Measurements from ENCODE around the gene SDHA.

DNA sequence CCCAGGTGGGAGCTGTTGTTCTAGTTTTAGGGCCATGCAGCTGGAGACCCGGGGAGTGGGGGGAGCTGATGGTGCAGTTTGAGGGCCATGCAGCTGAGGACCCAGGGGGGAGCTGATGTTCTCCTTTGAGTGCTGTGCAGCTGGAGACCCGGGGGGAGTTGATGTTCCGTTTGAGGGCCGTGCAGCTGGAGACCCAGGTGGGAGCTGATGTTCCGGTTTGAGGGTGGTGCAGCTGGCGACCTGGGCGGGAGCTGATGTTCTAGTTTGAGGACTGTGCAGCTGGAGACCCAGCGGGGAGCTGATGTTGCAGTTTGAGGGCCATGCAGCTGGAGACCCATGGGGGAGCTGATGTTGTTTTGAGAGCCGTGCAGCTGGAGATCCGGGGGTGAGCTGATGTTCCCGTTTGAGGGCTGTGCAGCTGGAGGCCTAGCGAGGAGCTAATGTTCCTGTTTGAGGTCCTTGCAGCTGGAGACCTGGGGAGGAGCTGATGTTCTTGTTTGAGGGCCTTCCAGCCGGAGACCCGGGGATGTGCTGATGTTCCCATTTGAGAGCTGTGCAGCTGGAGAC is 68.0 kb downstream of the SDHA start:
- TF ChIP-seq, protein P1, sequence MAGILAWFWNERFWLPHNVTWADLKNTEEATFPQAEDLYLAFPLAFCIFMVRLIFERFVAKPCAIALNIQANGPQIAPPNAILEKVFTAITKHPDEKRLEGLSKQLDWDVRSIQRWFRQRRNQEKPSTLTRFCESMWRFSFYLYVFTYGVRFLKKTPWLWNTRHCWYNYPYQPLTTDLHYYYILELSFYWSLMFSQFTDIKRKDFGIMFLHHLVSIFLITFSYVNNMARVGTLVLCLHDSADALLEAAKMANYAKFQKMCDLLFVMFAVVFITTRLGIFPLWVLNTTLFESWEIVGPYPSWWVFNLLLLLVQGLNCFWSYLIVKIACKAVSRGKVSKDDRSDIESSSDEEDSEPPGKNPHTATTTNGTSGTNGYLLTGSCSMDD (CRISPR knock-in tag; IDR thresholded peaks at IDR 0.05) = no peak
- TF ChIP-seq EP300 (IDR thresholded peaks at IDR 0.05; ENCODE audit: low read depth in 2 of 2, low read length in 2 of 2) = no peak
- TF ChIP-seq EP300 (CRISPR knock-in tag; IDR thresholded peaks at IDR 0.05; ENCODE audit: borderline replicate concordance) = no peak
- TF ChIP-seq MYC (CRISPR knock-in tag; IDR thresholded peaks at IDR 0.05; ENCODE audit: borderline replicate concordance) = no peak
- TF ChIP-seq, protein P2, sequence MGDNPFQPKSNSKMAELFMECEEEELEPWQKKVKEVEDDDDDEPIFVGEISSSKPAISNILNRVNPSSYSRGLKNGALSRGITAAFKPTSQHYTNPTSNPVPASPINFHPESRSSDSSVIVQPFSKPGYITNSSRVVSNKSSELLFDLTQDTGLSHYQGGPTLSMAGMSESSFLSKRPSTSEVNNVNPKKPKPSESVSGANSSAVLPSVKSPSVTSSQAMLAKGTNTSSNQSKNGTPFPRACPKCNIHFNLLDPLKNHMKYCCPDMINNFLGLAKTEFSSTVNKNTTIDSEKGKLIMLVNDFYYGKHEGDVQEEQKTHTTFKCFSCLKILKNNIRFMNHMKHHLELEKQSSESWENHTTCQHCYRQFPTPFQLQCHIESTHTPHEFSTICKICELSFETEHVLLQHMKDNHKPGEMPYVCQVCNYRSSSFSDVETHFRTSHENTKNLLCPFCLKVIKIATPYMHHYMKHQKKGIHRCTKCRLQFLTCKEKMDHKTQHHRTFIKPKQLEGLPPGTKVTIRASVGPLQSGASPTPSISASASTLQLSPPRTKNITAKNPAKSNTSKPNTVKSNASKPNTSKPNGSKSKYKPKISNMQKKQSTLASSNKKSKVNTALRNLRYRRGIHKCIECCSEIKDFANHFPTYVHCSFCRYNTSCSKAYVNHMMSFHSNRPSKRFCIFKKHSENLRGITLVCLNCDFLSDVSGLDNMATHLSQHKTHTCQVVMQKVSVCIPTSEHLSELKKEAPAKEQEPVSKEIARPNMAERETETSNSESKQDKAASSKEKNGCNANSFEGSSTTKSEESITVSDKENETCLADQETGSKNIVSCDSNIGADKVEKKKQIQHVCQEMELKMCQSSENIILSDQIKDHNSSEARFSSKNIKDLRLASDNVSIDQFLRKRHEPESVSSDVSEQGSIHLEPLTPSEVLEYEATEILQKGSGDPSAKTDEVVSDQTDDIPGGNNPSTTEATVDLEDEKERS (CRISPR knock-in tag; IDR thresholded peaks at IDR 0.05) = no peak
- TF ChIP-seq CEBPB (IDR thresholded peaks at IDR 0.05; ENCODE audit: borderline replicate concordance, low read depth, low read length) = no peak
- no peak for TF ChIP-seq ADNP (CRISPR knock-in tag; IDR thresholded peaks at IDR 0.05)
- TF ChIP-seq, protein P3, sequence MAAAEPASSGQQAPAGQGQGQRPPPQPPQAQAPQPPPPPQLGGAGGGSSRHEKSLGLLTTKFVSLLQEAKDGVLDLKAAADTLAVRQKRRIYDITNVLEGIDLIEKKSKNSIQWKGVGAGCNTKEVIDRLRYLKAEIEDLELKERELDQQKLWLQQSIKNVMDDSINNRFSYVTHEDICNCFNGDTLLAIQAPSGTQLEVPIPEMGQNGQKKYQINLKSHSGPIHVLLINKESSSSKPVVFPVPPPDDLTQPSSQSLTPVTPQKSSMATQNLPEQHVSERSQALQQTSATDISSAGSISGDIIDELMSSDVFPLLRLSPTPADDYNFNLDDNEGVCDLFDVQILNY (CRISPR knock-in tag; conservative IDR thresholded peaks at IDR 0.05) = no peak
- TF ChIP-seq, protein P4, sequence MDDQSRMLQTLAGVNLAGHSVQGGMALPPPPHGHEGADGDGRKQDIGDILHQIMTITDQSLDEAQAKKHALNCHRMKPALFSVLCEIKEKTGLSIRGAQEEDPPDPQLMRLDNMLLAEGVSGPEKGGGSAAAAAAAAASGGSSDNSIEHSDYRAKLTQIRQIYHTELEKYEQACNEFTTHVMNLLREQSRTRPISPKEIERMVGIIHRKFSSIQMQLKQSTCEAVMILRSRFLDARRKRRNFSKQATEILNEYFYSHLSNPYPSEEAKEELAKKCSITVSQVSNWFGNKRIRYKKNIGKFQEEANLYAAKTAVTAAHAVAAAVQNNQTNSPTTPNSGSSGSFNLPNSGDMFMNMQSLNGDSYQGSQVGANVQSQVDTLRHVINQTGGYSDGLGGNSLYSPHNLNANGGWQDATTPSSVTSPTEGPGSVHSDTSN (CRISPR knock-in tag; IDR thresholded peaks at IDR 0.05; ENCODE audit: borderline replicate concordance) = no peak
- TF ChIP-seq, protein P5, sequence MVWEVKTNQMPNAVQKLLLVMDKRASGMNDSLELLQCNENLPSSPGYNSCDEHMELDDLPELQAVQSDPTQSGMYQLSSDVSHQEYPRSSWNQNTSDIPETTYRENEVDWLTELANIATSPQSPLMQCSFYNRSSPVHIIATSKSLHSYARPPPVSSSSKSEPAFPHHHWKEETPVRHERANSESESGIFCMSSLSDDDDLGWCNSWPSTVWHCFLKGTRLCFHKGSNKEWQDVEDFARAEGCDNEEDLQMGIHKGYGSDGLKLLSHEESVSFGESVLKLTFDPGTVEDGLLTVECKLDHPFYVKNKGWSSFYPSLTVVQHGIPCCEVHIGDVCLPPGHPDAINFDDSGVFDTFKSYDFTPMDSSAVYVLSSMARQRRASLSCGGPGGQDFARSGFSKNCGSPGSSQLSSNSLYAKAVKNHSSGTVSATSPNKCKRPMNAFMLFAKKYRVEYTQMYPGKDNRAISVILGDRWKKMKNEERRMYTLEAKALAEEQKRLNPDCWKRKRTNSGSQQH (CRISPR knock-in tag; IDR thresholded peaks at IDR 0.05; ENCODE audit: low read depth) = no peak
